GM21717 (cell line): ENCODE results near the gene TRIM21.
"Not testable (repeated sequence)": the region's sequence is repeated elsewhere in the genome, so short reads cannot be mapped to it uniquely, and the experiment has no call there.

Source experiments
- ATAC-seq: cut with Tn5 transposase; IDR thresholded peaks from one replicate; pipeline ENCODE4 v1.9.1; 2021; ENCODE audit warnings: mild to moderate bottlenecking, moderate library complexity; ENCODE audit not compliant: unreplicated experiment

Gene TRIM21

DNA sequence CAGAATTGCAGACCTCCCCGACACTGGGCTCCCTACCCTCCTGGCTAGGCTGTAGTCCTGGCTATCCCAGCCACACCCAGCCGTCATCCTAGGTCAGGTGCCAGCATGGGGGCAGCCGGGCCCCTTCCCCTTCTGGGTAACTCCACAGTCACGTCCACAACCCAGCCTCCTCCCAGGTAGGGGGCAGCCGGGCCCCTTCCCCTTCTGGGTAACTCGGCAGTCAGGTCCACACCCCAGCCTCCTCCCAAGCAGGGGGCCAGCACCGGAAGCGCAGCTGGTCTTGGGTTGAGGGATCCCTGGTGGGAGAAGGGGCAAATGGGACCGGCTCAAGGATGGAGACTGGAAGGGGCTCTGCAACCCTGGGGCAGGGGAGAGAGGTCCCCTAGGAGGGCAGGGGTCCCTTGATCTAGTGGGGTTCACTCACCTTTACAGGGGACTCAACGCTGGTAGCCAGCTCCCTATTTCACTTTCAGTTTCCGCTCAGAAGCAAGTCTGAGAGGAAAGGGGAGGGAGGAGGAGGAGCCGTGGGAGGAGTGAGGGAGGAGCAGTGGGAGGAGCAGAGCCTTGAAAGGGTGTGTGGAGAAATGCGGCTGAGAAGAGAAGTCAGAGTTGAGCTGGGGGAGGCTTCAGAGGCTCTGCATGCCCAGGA, at the start of gene TRIM21:
TSS of gene TRIM21 (minus strand) at position 494 of the 649 bp plus-strand sequence. CDS start 3,293 bp downstream, outside the sequence.
- ATAC-seq: peak; percentile 100

DNA sequence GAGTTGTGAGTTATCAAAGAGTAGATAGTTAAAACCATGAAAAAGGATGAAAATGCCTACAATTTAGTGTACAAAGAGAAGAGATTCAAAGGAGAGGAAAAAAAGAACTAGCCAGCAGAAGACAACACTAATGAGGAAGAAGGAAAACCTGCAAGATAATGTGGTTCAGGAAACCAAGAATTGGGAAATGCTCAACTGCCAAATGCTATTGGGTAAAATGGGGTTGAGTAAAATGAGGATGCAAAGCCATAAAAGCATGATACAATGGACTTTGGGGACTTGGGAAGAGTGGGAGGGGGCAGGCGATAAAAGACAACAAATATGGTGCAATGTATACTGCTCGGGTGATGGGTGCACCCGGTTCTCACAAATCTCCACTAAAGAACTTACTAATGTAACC, 48.0 kb upstream of the TRIM21 start:
- ATAC-seq: no peak

DNA sequence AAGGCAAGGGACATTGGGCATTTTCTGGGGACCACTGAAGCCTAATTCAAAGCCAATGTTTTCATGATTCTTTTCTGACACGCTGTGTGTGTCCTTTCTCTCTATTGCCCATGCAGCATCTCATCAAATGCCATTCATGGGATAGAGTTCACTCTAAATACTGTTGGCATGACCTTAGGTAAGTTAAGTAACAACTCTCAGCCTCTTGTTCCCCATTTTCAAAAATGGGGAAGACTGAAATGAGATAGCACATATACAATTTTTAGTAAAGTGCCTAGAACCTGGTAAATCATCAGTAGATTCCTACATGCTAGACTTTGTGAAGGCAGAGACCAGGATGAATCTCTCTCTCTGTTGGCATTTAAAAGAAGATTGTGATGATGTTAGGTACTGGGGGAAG, 42.9 kb upstream of the TRIM21 start:
- no peak for ATAC-seq

DNA sequence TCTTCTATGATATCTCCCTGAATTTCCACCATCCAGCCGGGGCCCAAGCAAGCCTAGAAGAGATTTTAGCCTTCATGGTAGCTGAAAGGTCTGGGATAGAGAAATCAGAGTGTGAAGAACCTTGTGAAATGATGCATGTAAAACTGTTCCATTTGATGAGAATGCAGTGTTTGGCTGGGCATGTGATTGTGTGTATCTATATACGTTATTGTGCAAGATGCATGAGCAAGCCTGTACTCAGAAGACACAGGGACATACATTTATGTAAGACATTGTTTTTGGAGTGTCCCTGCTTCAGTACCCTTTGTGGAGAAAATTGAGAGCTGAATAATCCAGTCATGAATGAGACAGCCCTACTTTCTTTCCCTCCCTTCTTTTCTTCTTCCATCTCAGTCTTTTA, 40.4 kb upstream of the TRIM21 start:
- ATAC-seq: no peak

DNA sequence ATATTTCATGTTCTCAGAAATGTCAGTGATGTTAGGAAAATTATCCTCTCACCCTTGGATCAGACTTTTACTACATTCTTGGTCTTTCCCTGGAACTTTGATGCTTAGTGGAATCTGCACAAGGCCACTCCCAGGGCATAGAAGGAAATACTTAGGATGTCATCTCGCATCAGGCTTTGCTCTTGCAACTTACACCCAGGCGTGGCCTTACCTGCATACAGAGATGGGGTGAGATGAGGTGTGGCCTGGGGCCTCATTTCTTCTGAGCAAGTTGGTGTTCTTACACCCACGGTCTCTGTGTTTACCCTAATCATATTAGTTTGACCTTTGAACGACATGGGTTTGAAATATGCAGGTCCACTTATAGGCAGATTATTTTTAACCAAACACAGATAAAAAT, 36.5 kb upstream of the TRIM21 start:
- no peak for ATAC-seq

- no peak for ATAC-seq
These were observed 24.9 kb upstream of the TRIM21 start for GRCh38 chr11:4418403-4418802.

DNA sequence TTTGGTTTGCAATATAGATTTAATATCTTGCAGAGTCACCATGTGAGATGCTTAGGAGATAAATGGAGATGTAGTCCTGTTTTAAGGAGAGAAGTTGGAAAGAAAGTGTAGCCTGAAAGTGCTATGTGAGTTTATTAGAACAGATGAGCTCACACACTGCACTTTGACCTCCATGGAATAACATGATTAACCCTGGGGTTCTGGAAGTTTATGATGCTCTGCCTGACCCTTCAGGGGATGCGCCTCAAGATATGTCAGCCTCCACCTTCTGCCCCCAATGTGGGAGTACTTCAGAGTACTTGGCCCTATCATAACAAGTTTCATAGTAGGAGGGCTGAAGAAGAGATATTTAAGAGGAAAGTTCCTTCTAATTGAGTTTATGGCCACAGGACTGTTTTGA, 23.3 kb upstream of the TRIM21 start:
- ATAC-seq: no peak

DNA sequence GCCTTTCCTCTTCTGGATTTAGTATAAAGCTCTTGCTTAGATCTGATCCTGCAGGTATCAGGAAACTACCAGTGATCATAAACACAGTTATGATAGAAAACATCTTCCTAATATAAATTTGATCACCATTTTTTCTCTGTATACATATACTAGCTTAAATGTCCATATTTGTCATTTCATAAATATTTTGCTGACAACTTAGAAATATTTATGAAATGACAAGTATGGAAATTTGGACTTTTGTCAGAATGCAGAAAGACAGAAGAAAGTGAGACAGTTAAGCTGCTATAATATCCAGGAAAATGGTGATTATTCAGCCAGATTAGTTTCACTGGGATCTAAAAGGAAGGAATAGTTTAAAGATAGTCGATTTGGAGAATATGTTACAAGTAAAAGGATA, 22.8 kb upstream of the TRIM21 start:
- no peak for ATAC-seq

DNA sequence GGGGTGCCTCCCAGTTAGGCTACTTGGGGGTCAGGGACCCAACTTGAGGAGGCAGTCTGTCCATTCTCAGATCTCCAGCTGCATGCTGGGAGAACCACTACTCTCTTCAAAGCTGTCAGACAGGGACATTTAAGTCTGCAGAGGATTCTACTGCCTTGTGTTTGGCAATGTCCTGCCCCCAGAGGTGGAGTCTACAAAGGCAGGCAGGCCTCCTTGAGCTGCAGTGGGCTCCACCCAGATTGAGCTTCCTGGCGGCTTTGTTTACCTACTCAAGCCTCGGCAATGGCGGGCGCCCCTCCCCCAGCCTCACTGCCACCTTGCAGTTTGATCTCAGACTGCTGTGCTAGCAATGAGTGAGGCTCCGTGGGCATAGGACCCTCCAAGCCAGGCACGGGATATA, 12.7 kb upstream of the TRIM21 start:
- not testable (repeated sequence) for ATAC-seq

DNA sequence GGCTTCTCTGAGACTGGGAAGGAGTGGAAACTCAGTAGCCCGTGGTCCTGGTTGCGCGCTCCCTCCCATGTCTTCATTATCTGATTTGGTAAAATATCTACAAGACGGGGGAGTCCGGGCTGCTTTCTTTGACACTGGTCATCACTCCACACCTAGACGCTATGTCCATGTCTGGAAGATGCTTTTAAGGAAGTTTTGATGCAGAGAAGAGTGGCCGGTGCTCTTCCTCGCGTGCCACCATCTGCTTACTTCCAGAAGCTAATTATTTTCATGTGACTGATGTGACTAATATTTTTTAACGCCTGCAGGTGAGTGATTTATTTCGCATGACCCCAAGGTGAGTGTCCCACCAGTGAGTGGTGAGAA, 339 bp upstream of the TRIM21 start:
- ATAC-seq: peak; percentile 24

- ATAC-seq: no peak
These were observed 5.3 kb downstream of the TRIM21 start for GRCh38 chr11:4388221-4388620.

DNA sequence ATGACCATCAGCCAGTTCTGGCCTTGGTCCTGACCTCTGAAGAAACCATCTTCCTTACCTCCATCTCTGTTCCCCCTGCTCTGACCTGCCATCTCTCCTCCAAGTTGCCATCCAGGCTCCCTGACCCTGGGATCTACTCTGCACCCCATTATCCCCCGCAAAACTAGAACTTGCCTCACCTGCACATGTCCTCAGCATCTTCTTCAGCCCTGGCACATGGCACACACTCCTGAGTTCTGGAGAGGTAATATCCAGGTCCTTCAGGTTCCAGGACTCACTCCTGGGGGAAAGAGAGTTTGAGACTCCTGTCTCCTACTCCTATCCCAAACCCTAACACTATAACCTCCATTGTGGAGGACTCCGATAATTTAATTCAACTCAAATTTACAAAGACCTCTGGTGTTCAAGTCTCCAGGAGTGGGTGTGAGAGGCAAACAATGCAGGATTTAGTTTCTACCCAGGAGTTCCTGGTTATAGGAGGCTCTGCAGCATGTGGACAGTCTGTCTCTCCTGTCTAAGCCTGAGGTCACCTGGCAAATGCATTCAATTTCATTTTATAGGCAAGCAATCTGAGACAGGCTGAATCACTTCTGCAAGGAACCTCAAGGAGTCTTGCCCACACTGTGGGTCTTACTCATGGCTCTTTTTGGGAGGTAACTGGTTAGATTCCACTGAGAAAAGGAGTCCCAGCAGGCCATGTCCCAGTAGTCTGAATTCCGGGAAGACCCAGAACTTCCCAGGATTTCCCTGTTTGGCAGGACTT, 7.3 kb downstream of the TRIM21 start:
- ATAC-seq: no peak

- ATAC-seq: no peak
These were observed 11.6 kb downstream of the TRIM21 start for GRCh38 chr11:4381901-4382300.

GRCh38 chr11:4375431-4376140, 17.9 kb downstream of the TRIM21 start:
- no peak for ATAC-seq

GRCh38 chr11:4370166-4370565, 23.3 kb downstream of the TRIM21 start:
- ATAC-seq: no peak

DNA sequence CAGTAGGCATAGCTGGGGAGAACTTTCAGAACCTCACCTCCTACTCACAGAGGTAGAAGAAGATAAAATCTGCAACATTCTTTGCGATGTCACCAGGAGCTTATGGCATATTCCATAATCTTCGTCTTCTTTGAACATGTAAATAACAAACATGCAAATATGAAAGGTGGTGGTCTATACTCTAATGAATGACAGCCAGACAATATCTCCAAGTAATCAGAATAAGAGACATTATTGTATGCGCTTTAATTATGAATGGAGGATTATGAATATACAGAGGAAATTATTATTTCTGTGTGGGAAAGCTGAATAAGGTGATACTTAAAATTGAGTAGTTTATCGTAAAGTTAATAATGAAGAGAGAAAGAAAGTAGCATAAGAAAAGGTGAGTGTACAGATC, 25.2 kb downstream of the TRIM21 start, which contains the start of gene OR52B4:
TSS of gene OR52B4 (minus strand) at position 101 of the 400 bp plus-strand sequence. CDS start at position 10, 91 bp downstream.
- ATAC-seq: no peak

- not testable (repeated sequence) for ATAC-seq
These were observed 45.4 kb downstream of the TRIM21 start for GRCh38 chr11:4348142-4348541.

- ATAC-seq: not testable (repeated sequence)
These were observed 48.1 kb downstream of the TRIM21 start for GRCh38 chr11:4345366-4345765.
